Measurements from ENCODE around the gene MLLT3. TPM values are rescaled to one million over a fixed set of nuclear protein-coding genes. Genes with fewer than 3 reads are reported as not detected.

Gene MLLT3
- total RNA-seq, 1 experiment from 2014 or later: 24.2 TPM

DNA sequence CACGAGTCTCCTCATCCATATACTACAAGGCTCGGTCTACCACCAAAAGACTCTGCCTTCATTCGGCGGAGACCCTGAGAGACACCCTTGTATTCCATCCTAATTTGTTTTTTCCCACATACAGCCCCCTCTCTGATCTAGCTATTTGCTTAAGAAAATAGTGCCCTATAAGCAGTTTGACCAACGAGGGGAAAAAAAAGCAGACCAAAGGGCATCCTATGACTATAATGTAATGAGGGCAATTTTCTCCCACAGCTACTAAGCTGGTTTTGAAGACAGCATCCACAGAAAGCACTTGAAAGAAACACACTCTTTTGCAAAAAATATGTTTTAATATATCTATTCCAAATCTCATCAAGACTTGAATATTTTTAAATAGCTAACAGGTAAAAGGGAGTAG, 147.8 kb downstream of the MLLT3 start:
- H3K4me3 ChIP-seq (ENCODE audit: low read depth, low read length, poor library complexity, severe bottlenecking): no peak overlapping the region
- H3K36me3 ChIP-seq (ENCODE audit: insufficient read depth, low read length, poor library complexity, severe bottlenecking): no peaks in the 10 kb centered on the region
- no peaks in the 10 kb centered on the region for H3K27me3 ChIP-seq (replicated peaks; ENCODE audit: insufficient read depth, low read depth, low read length, poor library complexity)
- CTCF ChIA-PET: no interaction called here
- H3K27ac ChIP-seq (ENCODE audit: low read depth, low read length, poor library complexity, severe bottlenecking): no peak overlapping the region
- POLR2A ChIA-PET (ENCODE audit: low non-redundant PET): no interaction called here
- peaks cover 31% of the 10 kb centered on the region for H3K4me1 ChIP-seq (ENCODE audit: insufficient read depth, low read length, poor library complexity, severe bottlenecking)
- TF ChIP-seq CTCF (conservative IDR thresholded peaks at IDR 0.05; ENCODE audit: low read depth, low read length) (no peak), EZH2 (IDR thresholded peaks at IDR 0.05; ENCODE audit: borderline replicate concordance, low read depth, low read length, poor library complexity, severe bottlenecking) (no peak)
- intact Hi-C loops (cut with micrococcal nuclease; ENCODE audit: unreplicated experiment): no loop called here
- H3K9me3 ChIP-seq (ENCODE audit: low read depth, low read length, poor library complexity, severe bottlenecking): no peaks in the 10 kb centered on the region
- DNase-seq (ENCODE audit: low spot score): no peak
- BruUV-seq (replicated peaks): no TSS peak

- BruUV-seq (replicated peaks): no TSS peak
- H3K9me3 ChIP-seq (ENCODE audit: low read depth, low read length, poor library complexity, severe bottlenecking): no peaks in the 10 kb centered on the region
- peak; percentile 4 for DNase-seq (ENCODE audit: low spot score)
- no peak overlapping the region for H3K4me3 ChIP-seq (ENCODE audit: low read depth, low read length, poor library complexity, severe bottlenecking)
- peaks cover 31% of the 10 kb centered on the region for H3K4me1 ChIP-seq (ENCODE audit: insufficient read depth, low read length, poor library complexity, severe bottlenecking)
- CTCF ChIA-PET: no interaction called here
- TF ChIP-seq CTCF (conservative IDR thresholded peaks at IDR 0.05; ENCODE audit: low read depth, low read length) (no peak), EZH2 (IDR thresholded peaks at IDR 0.05; ENCODE audit: borderline replicate concordance, low read depth, low read length, poor library complexity, severe bottlenecking) (no peak)
- intact Hi-C loops (cut with micrococcal nuclease; ENCODE audit: unreplicated experiment): no loop called here
- no peaks in the 10 kb centered on the region for H3K27me3 ChIP-seq (replicated peaks; ENCODE audit: insufficient read depth, low read depth, low read length, poor library complexity)
- H3K36me3 ChIP-seq (ENCODE audit: insufficient read depth, low read length, poor library complexity, severe bottlenecking): no peaks in the 10 kb centered on the region
- H3K27ac ChIP-seq (ENCODE audit: low read depth, low read length, poor library complexity, severe bottlenecking): no peak overlapping the region
- POLR2A ChIA-PET (ENCODE audit: low non-redundant PET): no interaction called here
Observed at GRCh38 chr9:20473515-20474013, 148.7 kb downstream of the MLLT3 start.

- Histone ChIP-seq H3K4me1 (ENCODE audit: insufficient read depth, low read length, poor library complexity, severe bottlenecking) (peaks cover 31% of the 10 kb centered on the region), H3K9me3 (ENCODE audit: low read depth, low read length, poor library complexity, severe bottlenecking) (no peaks in the 10 kb centered on the region), H3K4me3 (ENCODE audit: low read depth, low read length, poor library complexity, severe bottlenecking) (peak overlapping the region; percentile 12), H3K27ac (ENCODE audit: low read depth, low read length, poor library complexity, severe bottlenecking) (no peak overlapping the region), H3K36me3 (ENCODE audit: insufficient read depth, low read length, poor library complexity, severe bottlenecking) (no peaks in the 10 kb centered on the region), H3K27me3 (replicated peaks; ENCODE audit: insufficient read depth, low read depth, low read length, poor library complexity) (no peaks in the 10 kb centered on the region)
- ChIA-PET CTCF (no interaction called here), POLR2A (ENCODE audit: low non-redundant PET) (no interaction called here)
- intact Hi-C loops (cut with micrococcal nuclease; ENCODE audit: unreplicated experiment): no loop called here
- BruUV-seq (replicated peaks): no TSS peak
- peak; percentile 24 for DNase-seq (ENCODE audit: low spot score)
- TF ChIP-seq EZH2 (IDR thresholded peaks at IDR 0.05; ENCODE audit: borderline replicate concordance, low read depth, low read length, poor library complexity, severe bottlenecking): no peak
- TF ChIP-seq CTCF (conservative IDR thresholded peaks at IDR 0.05; ENCODE audit: low read depth, low read length): no peak
Observed at GRCh38 chr9:20472342-20473045, 149.8 kb downstream of the MLLT3 start.
